Ovary (tissue), 9 donors: ENCODE results near the gene MCOLN2. TPM values are rescaled to one million over a fixed set of nuclear protein-coding genes. Genes with fewer than 3 reads are reported as not detected.

ENCODE experiments used
- DNase-seq, 5 donors: peaks; one replicate each; pipeline ENCODE4 v3.0.0-alpha.2; 2019 to 2020
- H3K27ac ChIP-seq, 2 donors: fragments of 200-600 bp; one replicate each; pipeline versions ENCODE4 v1.5.1 to v1.8.0; 2019 to 2022
- H3K27me3 ChIP-seq: fragments of 200-600 bp; one replicate; pipeline ENCODE4 v1.8.0; 2022
- H3K36me3 ChIP-seq: fragments of 200-600 bp; sonication (generic); one replicate; pipeline ENCODE4 v1.5.1; 2019
- H3K4me1 ChIP-seq: one replicate; pipeline ENCODE4 v1.8.1; 2013; ENCODE audit warnings: mild to moderate bottlenecking, moderate library complexity; ENCODE audit not compliant: insufficient read depth
- H3K4me3 ChIP-seq: fragments of 200-600 bp; sonication (generic); one replicate; pipeline ENCODE4 v1.5.1; 2017
- H3K9me3 ChIP-seq, 2 donors: fragments of 200-600 bp in 1 of 2; sonication (generic) in 1 of 2; one replicate each; pipeline versions ENCODE4 v1.5.1 to v1.8.1; 2013 to 2019; ENCODE audit warnings: mild to moderate bottlenecking in 1 of 2, moderate library complexity in 1 of 2
- CTCF ChIP-seq, 3 donors: fragments of 450-650 bp in 2 of 3; fragments of 200-600 bp in 1 of 3; IDR thresholded peaks; one replicate each; pipeline versions ENCODE4 v1.5.1 to v1.8.0; 2016 to 2022; ENCODE audit warnings: antibody characterized with exemption in 3 of 3, mild to moderate bottlenecking in 1 of 3
- EP300 ChIP-seq: sonication (generic); formaldehyde crosslinking; IDR thresholded peaks from one replicate; pipeline ENCODE4 v1.6.1; 2017; ENCODE audit warnings: antibody characterized with exemption
- POLR2A ChIP-seq: fragments of 450-650 bp; IDR thresholded peaks from one replicate; pipeline ENCODE4 v1.6.1; 2017; ENCODE audit warnings: antibody characterized with exemption, mild to moderate bottlenecking, moderate library complexity
- WGBS, 3 donors: extraction: QIAGEN DNeasy Blood & Tissue Kit in 1 of 3; methylation state at CpG; one replicate each; pipeline versions ENCODE4 v1.1.5 to v1.1.7; 2013 to 2017; 5-methylcytosine and 5-hydroxymethylcytosine counted together
- intact Hi-C, 4 donors: fragments of 100-400 bp; cut with DNase I; formaldehyde crosslinking; loops; one replicate each; pipeline versions ENCODE4 v1.11.0 to v1.15.1; 2022 to 2023
- polyA plus RNA-seq, 2 donors: library from polyadenylated mRNA; stranded (reverse); fragments of 200-250 nt in 1 of 2; fragments of 350-450 nt in 1 of 2; fragmentation: Illumina TruSeq in 1 of 2; extraction: RNeasy Lipid Tissue Mini Kit (QIAGEN cat#74804) in 1 of 2; gene quantifications; one replicate each; pipeline ENCODE4 v1.2.3, GENCODE V29; 2013 to 2014
- total RNA-seq, 7 donors: library from RNA; depleted of rRNA in 2 of 7; stranded (reverse); fragments of >200 nt in 2 of 7; fragmentation: NEBNext Ultra II Directional in 3 of 7; extraction: Animal tissue kit (Norgen Biotek cat#: 25700) in 3 of 7; gene quantifications; one replicate each; pipeline versions ENCODE4 v1.1.0 to v1.2.4, GENCODE V29; 2016 to 2023
- donor health status: DM: no; HTN: no; CAD: no; lungs with moderate emphysema.
- donor health status: DM: no; HTN: no; CAD: no.
- donor health status: Bipolar disorder and iron deficiency.
- donor health status: DM: yes; HTN: yes; CAD: no.
- donor health status: DM: no; HTN: no; CAD: no.
- donor health status: DM: yes; HTN: yes; CAD: no.

The MCOLN2 gene
- total and polyA plus RNA-seq, 9 donors = 0.15 to 3.3 (median 0.60) TPM

GRCh38 chr1:84919461-84919970, 77.4 kb downstream of the MCOLN2 start:
- no peak for TF ChIP-seq CTCF (IDR thresholded peaks at IDR 0.05)
- no peak for TF ChIP-seq POLR2A
- no peak for TF ChIP-seq EP300
- no peaks in the 10 kb centered on the region for H3K9me3 ChIP-seq
- no peaks in the 10 kb centered on the region for H3K36me3 ChIP-seq
- no peak overlapping the region for H3K4me3 ChIP-seq
- H3K4me1 ChIP-seq = no peaks in the 10 kb centered on the region
- DNase-seq = no peak
- intact Hi-C loops = no loop called here
- no peaks in the 10 kb centered on the region for H3K27me3 ChIP-seq
- H3K27ac ChIP-seq = no peak overlapping the region
- 46 to 47% (median 47%) methylated on average over 4 of the region's 4 CpGs for WGBS, 3 donors

GRCh38 chr1:84918726-84919336, 78.1 kb downstream of the MCOLN2 start:
- no peak overlapping the region for H3K27ac ChIP-seq

GRCh38 chr1:84916897-84917296, 80.0 kb downstream of the MCOLN2 start:
- H3K9me3 ChIP-seq = no peaks in the 10 kb centered on the region
- DNase-seq = no peak
- H3K27me3 ChIP-seq = no peaks in the 10 kb centered on the region
- intact Hi-C loops = no loop called here
- H3K4me1 ChIP-seq = no peaks in the 10 kb centered on the region
- WGBS, 3 donors = 29 to 42% (median 33%) methylated on average over 4 of the region's 4 CpGs
- TF ChIP-seq POLR2A = no peak
- TF ChIP-seq CTCF (IDR thresholded peaks at IDR 0.05) = no peak
- no peak for TF ChIP-seq EP300
- no peak overlapping the region for H3K27ac ChIP-seq
- no peak overlapping the region for H3K4me3 ChIP-seq
- no peaks in the 10 kb centered on the region for H3K36me3 ChIP-seq

More at GRCh38 chr1:84918726-84919336, 78.1 kb downstream of the MCOLN2 start:
- H3K4me1 ChIP-seq = no peaks in the 10 kb centered on the region
- DNase-seq = no peak
- H3K9me3 ChIP-seq = no peaks in the 10 kb centered on the region
- intact Hi-C loops = no loop called here
- TF ChIP-seq POLR2A (no peak), CTCF (IDR thresholded peaks at IDR 0.05) (no peak), EP300 (no peak)
- H3K36me3 ChIP-seq = no peaks in the 10 kb centered on the region
- no peaks in the 10 kb centered on the region for H3K27me3 ChIP-seq
- H3K4me3 ChIP-seq = no peak overlapping the region
- WGBS, 3 donors = 33 to 52% (median 43%) methylated on average over 5 of the region's 5 CpGs

GRCh38 chr1:84913555-84913892, 83.4 kb downstream of the MCOLN2 start:
- H3K4me3 ChIP-seq = no peak overlapping the region
- H3K4me1 ChIP-seq = no peaks in the 10 kb centered on the region
- no peak overlapping the region for H3K27ac ChIP-seq
- intact Hi-C loops = no loop called here
- H3K9me3 ChIP-seq = no peaks in the 10 kb centered on the region
- TF ChIP-seq POLR2A = no peak
- no peak for TF ChIP-seq EP300
- no peak for TF ChIP-seq CTCF (IDR thresholded peaks at IDR 0.05)
- H3K27me3 ChIP-seq = no peaks in the 10 kb centered on the region
- no peaks in the 10 kb centered on the region for H3K36me3 ChIP-seq
- 2 to 6% (median 5%) methylated on average over 4 of the region's 4 CpGs for WGBS, 3 donors
- DNase-seq = no peak
